Memory B cell (primary cell): ENCODE data around the gene METTL5.
"Not testable (repeated sequence)": the region's sequence is repeated elsewhere in the genome, so short reads cannot be mapped to it uniquely, and the experiment has no call there.

Source experiments
- ATAC-seq: fragments of 150-1000 bp; cut with Tn5 transposase; 2 replicates; pipeline ENCODE4 v1.10.0; 2021; ENCODE audit warnings: low read depth, mild to moderate bottlenecking, moderate library complexity
- DNase-seq, 2 donors: peaks; one replicate each; pipeline ENCODE4 v3.0.0; 2022; ENCODE audit warnings: low spot score in 2 of 2
- H3K27ac Mint-ChIP-seq: one replicate; pipeline ENCODE4 v1.8.0; 2022; ENCODE audit warnings: mild to moderate bottlenecking, moderate library complexity, mixed read lengths
- H3K27me3 Mint-ChIP-seq: one replicate; pipeline ENCODE4 v1.8.0; 2022; ENCODE audit warnings: mixed read lengths
- H3K36me3 Mint-ChIP-seq: one replicate; pipeline ENCODE4 v1.8.0; 2022; ENCODE audit warnings: mild to moderate bottlenecking, mixed read lengths
- H3K4me1 Mint-ChIP-seq: one replicate; pipeline ENCODE4 v1.8.0; 2022; ENCODE audit warnings: mixed read lengths
- H3K4me3 Mint-ChIP-seq: one replicate; pipeline ENCODE4 v1.8.0; 2022; ENCODE audit warnings: mild to moderate bottlenecking, moderate library complexity, mixed read lengths
- H3K9me3 Mint-ChIP-seq: one replicate; pipeline ENCODE4 v1.8.0; 2022; ENCODE audit warnings: mixed read lengths

METTL5 gene

DNA sequence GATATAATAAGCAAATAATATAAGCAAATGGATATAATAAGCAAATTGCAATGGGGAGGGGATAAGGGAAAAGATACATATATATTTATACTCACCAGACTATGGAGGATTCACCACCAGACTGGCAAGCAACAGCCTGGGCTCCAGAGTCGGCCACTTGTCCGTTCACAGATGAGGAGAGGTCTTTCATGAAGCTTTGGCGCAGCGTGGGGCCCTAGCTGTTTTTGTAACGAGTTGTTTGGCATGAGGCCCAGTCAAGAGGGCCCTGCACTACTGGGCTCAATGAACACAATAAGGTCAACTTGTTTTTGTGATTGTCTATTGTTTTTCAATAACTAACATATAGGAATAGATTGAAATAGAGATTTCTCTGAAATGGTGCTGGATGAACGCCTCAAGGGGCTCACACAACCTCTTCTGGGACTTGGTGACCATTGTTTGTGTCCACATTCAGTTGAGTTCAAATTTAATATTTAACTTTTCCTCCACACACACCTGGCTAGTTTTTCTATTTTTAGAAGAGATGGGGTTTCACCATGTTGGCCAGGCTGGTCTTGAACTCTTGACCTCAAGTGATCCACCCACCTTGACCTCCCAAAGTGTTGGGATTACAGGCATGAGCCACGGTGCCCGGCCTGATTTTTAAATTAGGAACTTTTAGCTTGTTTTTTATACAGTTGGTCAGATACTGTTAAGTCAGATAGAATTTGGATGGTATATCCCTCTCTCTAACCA, 24.4 kb upstream of the METTL5 start:
- not testable (repeated sequence) for H3K27me3 Mint-ChIP-seq, H3K9me3 Mint-ChIP-seq, DNase-seq, H3K27ac Mint-ChIP-seq, H3K4me3 Mint-ChIP-seq, ATAC-seq
- peaks cover 28% of the 10 kb centered on the region for H3K4me1 Mint-ChIP-seq
- H3K36me3 Mint-ChIP-seq: peaks cover 14% of the 10 kb centered on the region

DNA sequence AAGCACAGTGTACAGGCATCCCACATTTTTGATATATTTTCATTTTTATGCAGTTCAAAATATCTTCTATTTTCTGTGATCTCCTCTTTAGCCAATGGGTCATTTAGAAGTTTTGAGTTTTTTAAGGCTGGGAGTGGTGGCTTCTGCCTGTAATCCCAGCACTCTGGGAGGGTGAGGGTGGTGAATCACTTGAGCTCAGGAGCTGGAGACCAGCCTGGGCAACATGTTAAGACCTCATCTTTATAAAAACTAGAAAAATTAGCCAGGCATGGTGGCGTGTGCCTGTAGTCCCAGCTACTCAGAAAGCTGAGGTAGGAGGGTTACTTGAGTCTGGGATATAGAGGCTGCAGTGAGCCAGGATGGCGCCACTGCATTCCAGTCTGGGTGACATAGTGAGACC, 20.3 kb upstream of the METTL5 start:
- no peaks in the 10 kb centered on the region for H3K9me3 Mint-ChIP-seq
- ATAC-seq: no peak
- no peak for DNase-seq
- no peak overlapping the region for H3K4me3 Mint-ChIP-seq
- H3K27ac Mint-ChIP-seq: no peak overlapping the region
- H3K36me3 Mint-ChIP-seq: peaks cover 18% of the 10 kb centered on the region
- H3K4me1 Mint-ChIP-seq: peaks cover 21% of the 10 kb centered on the region
- no peaks in the 10 kb centered on the region for H3K27me3 Mint-ChIP-seq

DNA sequence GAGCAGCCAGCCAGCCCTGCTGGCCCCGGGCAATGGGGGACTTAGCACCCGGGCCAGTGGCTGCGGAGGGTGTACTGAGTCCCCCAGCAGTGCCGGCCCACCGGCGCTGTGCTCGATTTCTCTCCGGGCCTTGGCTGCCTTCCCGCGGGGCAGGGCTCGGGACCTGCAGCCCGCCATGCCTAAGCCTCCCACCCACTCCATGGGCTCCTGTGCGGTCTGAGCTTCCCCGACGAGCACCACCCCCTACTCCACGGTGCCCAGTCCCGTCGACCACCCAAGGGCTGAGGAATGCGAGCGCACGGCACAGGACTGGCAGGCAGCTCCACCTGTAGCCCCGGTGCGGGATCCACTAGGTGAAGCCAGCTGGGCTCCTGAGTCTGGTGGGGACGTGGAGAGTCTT, 16.9 kb upstream of the METTL5 start:
- DNase-seq, ATAC-seq, H3K9me3 Mint-ChIP-seq, H3K4me3 Mint-ChIP-seq, H3K27me3 Mint-ChIP-seq, H3K27ac Mint-ChIP-seq: not testable (repeated sequence)
- Mint-ChIP-seq H3K36me3 (peaks cover 11% of the 10 kb centered on the region), H3K4me1 (peaks cover 26% of the 10 kb centered on the region)

DNA sequence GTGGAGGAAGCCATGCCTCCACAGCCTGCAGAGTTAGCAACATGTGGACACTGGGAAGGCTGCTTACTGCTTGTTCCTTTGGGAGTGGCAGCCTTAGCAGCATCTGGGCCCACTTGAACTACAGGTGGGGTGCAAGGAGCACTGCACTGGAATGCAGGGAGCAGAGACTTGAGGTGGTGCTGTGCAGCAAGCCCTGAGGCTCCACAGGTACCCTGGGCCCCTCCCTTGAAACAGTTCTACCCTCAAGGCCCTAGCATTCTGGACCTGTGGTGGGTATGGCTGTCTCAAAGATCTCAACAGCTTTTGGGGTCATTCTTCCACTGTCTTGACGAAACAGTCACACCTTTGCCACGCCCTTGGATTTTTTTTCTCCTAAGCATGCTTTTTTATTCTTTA, 16.0 kb upstream of the METTL5 start:
- H3K4me1 Mint-ChIP-seq: peaks cover 22% of the 10 kb centered on the region
- H3K27me3 Mint-ChIP-seq: no peaks in the 10 kb centered on the region
- no peak overlapping the region for H3K4me3 Mint-ChIP-seq
- peak overlapping the region; percentile 1 for H3K27ac Mint-ChIP-seq
- no peaks in the 10 kb centered on the region for H3K9me3 Mint-ChIP-seq
- DNase-seq: no peak
- no peak for ATAC-seq
- H3K36me3 Mint-ChIP-seq: peaks cover 7% of the 10 kb centered on the region

GRCh38 chr2:169839954-169840746, 15.4 kb upstream of the METTL5 start:
- ATAC-seq: no peak
- Mint-ChIP-seq H3K4me3 (no peak overlapping the region), H3K27ac (peak overlapping the region; percentile 1), H3K4me1 (peaks cover 22% of the 10 kb centered on the region), H3K9me3 (no peaks in the 10 kb centered on the region), H3K27me3 (no peaks in the 10 kb centered on the region), H3K36me3 (peaks cover 5% of the 10 kb centered on the region)
- no peak for DNase-seq

GRCh38 chr2:169838743-169839489, 14.2 kb upstream of the METTL5 start:
- ATAC-seq (no peak), DNase-seq (no peak)
- no peaks in the 10 kb centered on the region for H3K27me3 Mint-ChIP-seq
- H3K9me3 Mint-ChIP-seq: no peaks in the 10 kb centered on the region
- peak overlapping the region; percentile 0 for H3K27ac Mint-ChIP-seq
- peaks cover 5% of the 10 kb centered on the region for H3K36me3 Mint-ChIP-seq
- peaks cover 24% of the 10 kb centered on the region for H3K4me1 Mint-ChIP-seq
- H3K4me3 Mint-ChIP-seq: no peak overlapping the region

DNA sequence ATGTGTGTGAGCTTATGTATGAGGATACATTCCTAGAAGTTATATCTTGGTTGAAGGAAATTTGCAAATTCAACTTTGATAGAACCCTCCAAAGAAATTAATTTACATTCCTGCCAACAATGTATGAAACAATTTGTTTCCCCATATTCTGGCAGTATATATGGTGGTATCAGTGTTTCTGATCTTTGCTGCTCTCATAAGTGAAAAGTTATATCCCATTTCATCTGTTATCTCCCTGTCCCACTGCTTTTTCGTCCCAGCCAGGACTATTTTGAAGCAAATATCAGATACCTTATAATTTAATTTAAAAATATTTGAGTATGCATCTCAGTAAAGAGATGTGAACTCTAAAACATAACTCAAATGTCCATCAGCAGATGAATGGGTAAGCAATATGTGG, 9.7 kb upstream of the METTL5 start:
- no peak for ATAC-seq
- H3K4me1 Mint-ChIP-seq: peaks cover 26% of the 10 kb centered on the region
- H3K27me3 Mint-ChIP-seq: no peaks in the 10 kb centered on the region
- no peak overlapping the region for H3K27ac Mint-ChIP-seq
- no peaks in the 10 kb centered on the region for H3K9me3 Mint-ChIP-seq
- H3K36me3 Mint-ChIP-seq: peaks cover 2% of the 10 kb centered on the region
- no peak overlapping the region for H3K4me3 Mint-ChIP-seq
- DNase-seq: no peak

DNA sequence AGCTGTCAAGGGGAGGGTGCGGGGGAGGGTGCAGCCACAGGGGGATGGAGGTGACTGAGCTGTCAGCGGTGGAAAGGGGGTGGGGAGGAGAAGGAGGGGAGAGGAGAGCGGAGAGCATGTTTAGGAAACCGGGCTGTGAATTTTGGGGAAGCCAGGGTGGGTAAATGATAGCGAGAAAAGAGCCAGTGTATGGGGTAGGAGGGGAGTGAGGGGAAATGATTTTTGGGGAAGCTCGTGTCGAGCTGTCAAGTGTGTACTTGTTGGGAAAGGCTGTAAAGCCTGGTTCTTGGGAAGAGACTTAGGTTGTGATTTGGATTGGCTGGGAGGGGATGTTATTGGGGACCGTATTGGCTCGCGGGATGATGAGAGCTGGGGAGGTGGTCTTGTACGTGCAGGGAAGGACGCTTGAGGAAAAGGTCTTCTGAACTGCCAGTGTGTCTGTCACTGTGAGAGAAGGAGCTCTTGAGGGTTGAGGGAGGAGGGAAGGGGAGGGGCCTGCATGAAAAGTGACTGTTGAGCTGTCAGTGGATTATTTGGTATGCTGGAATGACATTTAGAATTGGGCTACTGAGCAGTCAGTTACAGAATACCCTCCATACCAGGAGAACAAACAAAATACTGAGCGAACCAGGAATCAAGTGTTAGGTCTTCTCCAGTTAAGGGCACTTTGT, 3.6 kb upstream of the METTL5 start:
- H3K4me1 Mint-ChIP-seq: peaks cover 42% of the 10 kb centered on the region
- peaks cover 4% of the 10 kb centered on the region for H3K36me3 Mint-ChIP-seq
- peak overlapping the region; percentile 97 for H3K4me3 Mint-ChIP-seq
- ATAC-seq: no peak
- H3K27ac Mint-ChIP-seq: peak overlapping the region; percentile 94
- DNase-seq: no peak
- no peaks in the 10 kb centered on the region for H3K27me3 Mint-ChIP-seq
- no peaks in the 10 kb centered on the region for H3K9me3 Mint-ChIP-seq

DNA sequence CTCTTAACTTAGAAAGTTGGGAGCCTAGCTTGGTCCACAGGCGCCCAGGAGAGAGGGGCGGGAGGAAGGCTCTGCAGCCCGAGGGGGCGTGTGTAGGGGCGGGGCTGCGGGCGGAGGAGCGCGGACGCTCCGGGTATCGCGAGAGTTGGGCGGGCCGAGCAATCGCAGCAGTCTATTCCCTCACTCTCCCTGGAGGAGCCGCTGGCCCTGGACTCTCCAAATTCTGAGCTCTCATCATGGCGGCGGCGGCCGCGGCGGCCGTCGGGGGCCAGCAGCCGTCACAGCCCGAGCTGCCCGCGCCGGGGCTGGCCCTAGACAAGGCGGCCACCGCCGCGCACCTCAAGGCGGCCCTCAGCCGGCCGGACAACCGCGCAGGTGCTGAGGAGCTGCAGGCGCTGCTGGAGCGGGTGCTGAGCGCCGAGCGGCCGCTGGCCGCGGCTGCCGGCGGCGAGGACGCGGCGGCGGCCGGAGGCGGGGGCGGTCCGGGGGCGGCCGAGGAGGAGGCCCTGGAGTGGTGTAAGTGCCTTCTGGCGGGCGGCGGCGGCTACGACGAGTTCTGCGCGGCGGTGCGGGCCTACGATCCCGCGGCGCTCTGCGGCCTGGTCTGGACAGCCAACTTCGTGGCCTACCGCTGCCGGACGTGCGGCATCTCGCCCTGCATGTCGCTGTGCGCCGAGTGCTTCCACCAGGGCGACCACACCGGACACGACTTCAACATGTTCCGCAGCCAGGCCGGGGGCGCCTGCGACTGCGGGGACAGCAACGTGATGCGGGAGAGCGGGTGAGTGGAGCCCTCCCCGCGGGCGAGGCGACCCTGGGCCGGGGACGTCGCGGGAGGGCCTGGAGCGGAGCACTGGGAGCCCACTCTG, 2.8 kb upstream of the METTL5 start, which contains the start of gene UBR3:
Gene UBR3, plus strand, starts transcription at position 183 of the 869 bp plus-strand sequence. Its CDS starts 54 bp downstream, at position 237.
- Mint-ChIP-seq H3K9me3 (no peaks in the 10 kb centered on the region), H3K27me3 (no peaks in the 10 kb centered on the region), H3K4me1 (peaks cover 43% of the 10 kb centered on the region), H3K4me3 (peak within 1 kb of the TSS; percentile 97), H3K27ac (peak within 1 kb of the TSS; percentile 94), H3K36me3 (peaks cover 4% of the 10 kb centered on the region)
- peak; percentile 87 to 92 for DNase-seq
- ATAC-seq: peak; percentile 85

DNA sequence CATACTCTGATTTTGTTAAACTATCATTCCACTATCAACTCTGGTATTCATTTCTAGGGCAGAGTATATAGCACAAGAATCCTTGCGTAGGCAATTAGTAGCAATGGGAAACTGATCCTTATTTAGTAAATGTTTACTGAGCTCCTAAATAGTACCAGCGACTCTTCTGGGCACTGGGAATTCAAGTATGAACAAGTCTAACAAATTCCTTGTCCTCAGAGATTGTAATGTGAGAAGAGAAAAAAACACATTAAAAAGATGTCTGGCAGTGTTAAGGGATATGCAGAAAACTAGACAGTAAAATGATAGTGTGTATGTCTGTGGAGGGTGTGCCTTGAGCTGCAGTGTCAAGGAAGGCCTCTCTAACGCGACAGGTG, 721 bp downstream of the METTL5 start:
- H3K4me1 Mint-ChIP-seq: peaks cover 38% of the 10 kb centered on the region
- H3K9me3 Mint-ChIP-seq: peaks cover 2% of the 10 kb centered on the region
- no peak for ATAC-seq

GRCh38 chr2:169822785-169823392, 1.8 kb downstream of the METTL5 start:
- DNase-seq (no peak), ATAC-seq (no peak)
- H3K4me3 Mint-ChIP-seq: peak overlapping the region; percentile 8
- H3K27ac Mint-ChIP-seq: peak overlapping the region; percentile 45
- H3K9me3 Mint-ChIP-seq: peaks cover 2% of the 10 kb centered on the region
- H3K27me3 Mint-ChIP-seq: no peaks in the 10 kb centered on the region
- peaks cover 28% of the 10 kb centered on the region for H3K4me1 Mint-ChIP-seq
- H3K36me3 Mint-ChIP-seq: peaks cover 5% of the 10 kb centered on the region

More for the DNA sequence above, 721 bp downstream of the METTL5 start:
- H3K27ac Mint-ChIP-seq: peak overlapping the region; percentile 74
- DNase-seq: no peak
- peaks cover 4% of the 10 kb centered on the region for H3K36me3 Mint-ChIP-seq
- H3K4me3 Mint-ChIP-seq: peak overlapping the region; percentile 94
- H3K27me3 Mint-ChIP-seq: no peaks in the 10 kb centered on the region

- Mint-ChIP-seq H3K27ac (peak overlapping the region; percentile 61), H3K4me1 (peaks cover 28% of the 10 kb centered on the region), H3K36me3 (peaks cover 11% of the 10 kb centered on the region), H3K4me3 (no peak overlapping the region), H3K9me3 (peaks cover 2% of the 10 kb centered on the region), H3K27me3 (no peaks in the 10 kb centered on the region)
- no peak for ATAC-seq
- DNase-seq: no peak
Measured at GRCh38 chr2:169822036-169822435, 2.7 kb downstream of the METTL5 start.
